NCI-H2196 (cell line): Measurements from ENCODE around the gene EEF1AKMT2.
"Not testable (repeated sequence)": the region's sequence is repeated elsewhere in the genome, so short reads cannot be mapped to it uniquely, and the experiment has no call there.

Experiments
- DNase-seq: peaks from one replicate; lab custom pipeline; 2025; ENCODE audit not compliant: unreplicated experiment; lab: John Stamatoyannopoulos, UW

The EEF1AKMT2 gene

GRCh38 chr10:124756156-124756903, 35.4 kb downstream of the EEF1AKMT2 start:
- DNase-seq: no peak

GRCh38 chr10:124755581-124755980, 36.1 kb downstream of the EEF1AKMT2 start:
- DNase-seq: no peak

- DNase-seq: no peak
Measured at GRCh38 chr10:124754227-124754626, 37.5 kb downstream of the EEF1AKMT2 start.

- DNase-seq: no peak
Measured at GRCh38 chr10:124748953-124749645, 42.6 kb downstream of the EEF1AKMT2 start.

- no peak for DNase-seq
Measured at GRCh38 chr10:124748166-124748565, 43.5 kb downstream of the EEF1AKMT2 start.

- no peak for DNase-seq
Measured at GRCh38 chr10:124747745-124748144, 43.9 kb downstream of the EEF1AKMT2 start.

GRCh38 chr10:124746992-124747391, 44.7 kb downstream of the EEF1AKMT2 start:
- DNase-seq: no peak

GRCh38 chr10:124746447-124746846, 45.2 kb downstream of the EEF1AKMT2 start:
- not testable (repeated sequence) for DNase-seq

GRCh38 chr10:124745673-124746072, 46.0 kb downstream of the EEF1AKMT2 start:
- peak; percentile 27 for DNase-seq

- DNase-seq: no peak
Measured at GRCh38 chr10:124745252-124745651, 46.4 kb downstream of the EEF1AKMT2 start.

- peak; percentile 59 for DNase-seq
Measured at GRCh38 chr10:124744102-124745050, 47.3 kb downstream of the EEF1AKMT2 start, which contains the start of gene FAM53B. Gene FAM53B (minus strand): TSS chr10:124744378. CDS start chr10:124706713, 37,665 bp downstream.

- DNase-seq: no peak
Measured at GRCh38 chr10:124743191-124744101, 48.2 kb downstream of the EEF1AKMT2 start.

- no peak for DNase-seq
Measured at GRCh38 chr10:124742413-124743190, 49.1 kb downstream of the EEF1AKMT2 start.

GRCh38 chr10:124741922-124742412, 49.7 kb downstream of the EEF1AKMT2 start:
- DNase-seq: no peak

GRCh38 chr10:124741281-124741921, 50.3 kb downstream of the EEF1AKMT2 start:
- DNase-seq: peak; percentile 60

GRCh38 chr10:124740369-124741280, 51.1 kb downstream of the EEF1AKMT2 start:
- DNase-seq: no peak

- no peak for DNase-seq
Measured at GRCh38 chr10:124739986-124740368, 51.7 kb downstream of the EEF1AKMT2 start.
